Osteoblast (primary cell): ENCODE results near the gene TMOD1. TPM values are rescaled to one million over a fixed set of nuclear protein-coding genes. Genes with fewer than 3 reads are reported as not detected.

ENCODE experiments used
- DNase-seq: peaks from one replicate; pipeline ENCODE4 v3.0.0; 2011; ENCODE audit warnings: low spot score, mixed read lengths; ENCODE audit not compliant: insufficient read length; ENCODE audit errors: missing footprints
- H2AFZ ChIP-seq: 2 replicates; pipeline ENCODE4 v1.6.0; 2011; ENCODE audit warnings: mild to moderate bottlenecking, low read length
- H3K27ac ChIP-seq: 2 replicates; pipeline ENCODE4 v1.5.1; 2011; ENCODE audit warnings: mild to moderate bottlenecking, low read depth, low read length, moderate library complexity
- H3K27me3 ChIP-seq: 2 replicates; pipeline ENCODE4 v1.6.0; 2012; ENCODE audit warnings: mild to moderate bottlenecking, control low read depth, inconsistent platforms, low read length, moderate library complexity; ENCODE audit not compliant: insufficient read depth
- H3K36me3 ChIP-seq: 2 replicates; pipeline ENCODE4 v1.5.1; 2011; ENCODE audit warnings: mild to moderate bottlenecking, low read length, control low read depth, moderate library complexity; ENCODE audit not compliant: insufficient read depth
- H3K4me1 ChIP-seq: 2 replicates; pipeline ENCODE4 v1.5.1; 2011; ENCODE audit warnings: mild to moderate bottlenecking, low read length, control low read depth, moderate library complexity; ENCODE audit not compliant: insufficient read depth
- H3K4me2 ChIP-seq: 2 replicates; pipeline ENCODE4 v1.6.0; 2011; ENCODE audit warnings: mild to moderate bottlenecking, low read length; ENCODE audit not compliant: insufficient read depth
- H3K4me3 ChIP-seq: fragments of 200-600 bp; sonication (generic); 3 replicates; pipeline ENCODE4 v1.5.1; 2012; ENCODE audit warnings: mild to moderate bottlenecking, low read length, inconsistent platforms; ENCODE audit not compliant: insufficient read depth
- H3K79me2 ChIP-seq: 2 replicates; pipeline ENCODE4 v1.6.0; 2012; ENCODE audit warnings: mild to moderate bottlenecking, low read length, control low read depth, inconsistent platforms; ENCODE audit not compliant: insufficient read depth
- H3K9me3 ChIP-seq: 2 replicates; pipeline ENCODE4 v1.5.1; 2011; ENCODE audit warnings: low read depth, low read length, control low read depth
- H4K20me1 ChIP-seq: 2 replicates; pipeline ENCODE4 v1.6.0; 2012; ENCODE audit warnings: mild to moderate bottlenecking, low read length, control low read depth; ENCODE audit not compliant: insufficient read depth
- total RNA-seq: library from RNA; depleted of rRNA; stranded (reverse); fragments of >200 nt; gene quantifications from 2 replicates; pipeline ENCODE4 v1.2.3, GENCODE V29; 2012
- TF ChIP-seq, protein P1 (sequence below): IDR thresholded peaks from 2 replicates; pipeline ENCODE4 v1.5.1; 2011; ENCODE audit warnings: mild to moderate bottlenecking, low read depth, low read length, moderate library complexity; ENCODE audit errors: extremely low read depth

The TMOD1 gene
- total RNA-seq, 1 donor = not detected

DNA sequence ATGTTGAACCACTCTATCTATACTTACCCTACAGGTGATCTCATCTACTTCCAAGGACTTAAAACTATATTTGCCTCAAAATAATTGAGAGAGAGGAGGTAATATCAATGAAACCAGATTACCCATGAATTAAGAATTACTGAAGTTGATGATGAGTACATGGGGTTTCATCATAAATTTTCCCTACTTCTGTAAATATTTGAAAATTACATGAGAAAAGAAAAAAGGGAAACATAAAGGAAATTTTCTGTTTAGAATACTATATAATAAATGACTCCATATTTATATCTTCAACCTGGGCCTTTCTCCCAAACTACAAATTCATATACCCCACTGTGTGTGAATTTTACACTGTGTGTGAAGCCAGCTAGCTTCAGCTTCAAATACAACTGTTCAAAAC lies 129.1 kb downstream of the TMOD1 start:
- peaks cover 3% of the 10 kb centered on the region for H3K36me3 ChIP-seq
- H3K27ac ChIP-seq = no peak overlapping the region
- peaks cover 6% of the 10 kb centered on the region for H4K20me1 ChIP-seq
- H3K4me3 ChIP-seq = no peak overlapping the region
- peaks cover 17% of the 10 kb centered on the region for H3K4me1 ChIP-seq
- peaks cover 69% of the 10 kb centered on the region for H3K79me2 ChIP-seq
- no peak overlapping the region for H2AFZ ChIP-seq
- DNase-seq = no peak
- TF ChIP-seq, protein P1, sequence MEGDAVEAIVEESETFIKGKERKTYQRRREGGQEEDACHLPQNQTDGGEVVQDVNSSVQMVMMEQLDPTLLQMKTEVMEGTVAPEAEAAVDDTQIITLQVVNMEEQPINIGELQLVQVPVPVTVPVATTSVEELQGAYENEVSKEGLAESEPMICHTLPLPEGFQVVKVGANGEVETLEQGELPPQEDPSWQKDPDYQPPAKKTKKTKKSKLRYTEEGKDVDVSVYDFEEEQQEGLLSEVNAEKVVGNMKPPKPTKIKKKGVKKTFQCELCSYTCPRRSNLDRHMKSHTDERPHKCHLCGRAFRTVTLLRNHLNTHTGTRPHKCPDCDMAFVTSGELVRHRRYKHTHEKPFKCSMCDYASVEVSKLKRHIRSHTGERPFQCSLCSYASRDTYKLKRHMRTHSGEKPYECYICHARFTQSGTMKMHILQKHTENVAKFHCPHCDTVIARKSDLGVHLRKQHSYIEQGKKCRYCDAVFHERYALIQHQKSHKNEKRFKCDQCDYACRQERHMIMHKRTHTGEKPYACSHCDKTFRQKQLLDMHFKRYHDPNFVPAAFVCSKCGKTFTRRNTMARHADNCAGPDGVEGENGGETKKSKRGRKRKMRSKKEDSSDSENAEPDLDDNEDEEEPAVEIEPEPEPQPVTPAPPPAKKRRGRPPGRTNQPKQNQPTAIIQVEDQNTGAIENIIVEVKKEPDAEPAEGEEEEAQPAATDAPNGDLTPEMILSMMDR = no peak
- no peaks in the 10 kb centered on the region for H3K9me3 ChIP-seq
- no peaks in the 10 kb centered on the region for H3K27me3 ChIP-seq
- no peak overlapping the region for H3K4me2 ChIP-seq

GRCh38 chr9:97632248-97632984 lies 130.9 kb downstream of the TMOD1 start:
- Histone ChIP-seq H3K4me3 (peak overlapping the region; percentile 96), H3K9me3 (no peaks in the 10 kb centered on the region), H3K79me2 (peaks cover 80% of the 10 kb centered on the region), H3K27me3 (no peaks in the 10 kb centered on the region), H3K36me3 (no peaks in the 10 kb centered on the region), H3K4me2 (peak overlapping the region; percentile 96), H3K27ac (peak overlapping the region; percentile 99), H4K20me1 (peaks cover 9% of the 10 kb centered on the region), H2AFZ (peak overlapping the region; percentile 89), H3K4me1 (peaks cover 23% of the 10 kb centered on the region)
- DNase-seq = peak; percentile 32
- TF ChIP-seq, protein P1 = no peak

DNA sequence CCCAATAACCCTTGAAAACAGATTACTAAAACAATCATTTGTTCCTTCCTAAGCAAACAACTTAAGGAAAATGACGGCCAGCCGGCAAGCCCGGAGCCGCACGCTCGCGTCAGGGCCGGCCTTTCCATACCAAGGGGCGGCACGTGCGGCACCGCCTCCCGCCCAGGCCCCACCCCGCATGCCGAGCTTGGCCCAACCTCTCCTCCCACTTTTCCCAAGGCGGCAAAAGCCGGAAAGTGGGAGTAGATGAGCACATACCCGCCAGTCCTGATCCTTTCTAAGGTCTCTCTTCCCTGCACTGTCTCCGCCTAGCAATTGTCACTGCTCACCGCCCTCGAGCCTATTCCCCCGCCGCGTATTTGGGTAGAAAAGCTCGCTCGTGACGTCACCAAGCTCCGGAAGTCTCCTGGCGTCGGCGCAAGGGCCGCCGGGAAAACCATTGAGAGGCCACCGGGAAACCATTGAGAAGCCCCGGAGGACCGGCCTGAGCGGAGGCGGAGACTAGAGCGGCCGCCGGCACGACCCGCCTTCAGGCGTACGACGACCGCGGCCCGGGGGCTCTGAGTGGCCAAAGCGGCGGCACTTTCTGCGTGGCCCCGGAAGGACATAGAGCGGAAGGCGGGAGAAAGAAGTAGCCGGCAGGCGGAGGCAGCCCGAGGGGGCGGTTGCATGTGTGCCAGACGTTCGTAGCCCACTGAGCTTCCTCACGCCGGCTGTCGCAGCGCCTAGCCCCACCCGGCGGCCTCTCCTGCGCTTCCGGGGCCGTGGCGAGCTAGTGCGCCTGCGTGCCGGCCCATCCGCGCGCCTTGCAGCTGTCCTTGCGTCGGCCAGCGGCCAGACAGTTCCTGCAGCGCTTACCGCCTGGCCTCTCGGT lies 131.8 kb downstream of the TMOD1 start, which contains the start of the genes NCBP1 and TSTD2:
Gene NCBP1 (plus strand): TSS at position 837 of the 874 bp plus-strand sequence. CDS start 61 bp downstream, outside the sequence.
Gene TSTD2 (minus strand): TSS at position 384 of the 874 bp plus-strand sequence. CDS start 5,806 bp downstream, outside the sequence.
- DNase-seq = peak; percentile 96
- Histone ChIP-seq H3K4me2 (peak within 1 kb of the TSS; percentile 96), H3K4me1 (peaks cover 23% of the 10 kb centered on the region), H3K9me3 (no peaks in the 10 kb centered on the region), H3K4me3 (peak within 1 kb of the TSS; percentile 96), H2AFZ (peak within 1 kb of the TSS; percentile 89), H3K27me3 (no peaks in the 10 kb centered on the region), H4K20me1 (peaks cover 14% of the 10 kb centered on the region), H3K36me3 (no peaks in the 10 kb centered on the region), H3K79me2 (peaks cover 80% of the 10 kb centered on the region), H3K27ac (peak within 1 kb of the TSS; percentile 99)
- TF ChIP-seq, protein P1 = no peak
